ENCODE measurements around the gene COPB2. TPM values are rescaled to one million over a fixed set of nuclear protein-coding genes. Genes with fewer than 3 reads are reported as not detected.

The COPB2 gene
- total RNA-seq, 1 experiment from 2014 or later = 152 TPM

- Mint-ChIP-seq H3K27me3 (ENCODE audit: insufficient read depth, unreplicated experiment) (no peaks in the 10 kb centered on the region), H3K36me3 (ENCODE audit: insufficient read depth, unreplicated experiment) (no peaks in the 10 kb centered on the region), H3K9me3 (ENCODE audit: unreplicated experiment) (no peaks in the 10 kb centered on the region), H3K4me3 (ENCODE audit: unreplicated experiment) (no peak overlapping the region), H3K27ac (ENCODE audit: low read depth, unreplicated experiment) (no peak overlapping the region), H3K4me1 (ENCODE audit: insufficient read depth, unreplicated experiment) (peaks cover 25% of the 10 kb centered on the region)
- BruUV-seq (replicated peaks) = no TSS peak
- CTCF ChIA-PET = interaction anchor here (0.6 to 8.4 kb wide), 9 partner anchors 9 to 395 kb away, joined by 3 to 73 read pairs (median 6); no protein-coding TSS in a partner anchor
- POLR2A ChIA-PET = interaction anchor here (0.9 to 1.5 kb wide), 4 partner anchors 15 to 390 kb away, joined by 3 to 4 read pairs (median 4); no protein-coding TSS in a partner anchor
- intact Hi-C loops (cut with micrococcal nuclease) = loop anchor here (1.0 kb wide), 1 partner anchor 16 kb away; no protein-coding TSS in a partner anchor
- DNase-seq (ENCODE audit: unreplicated experiment) = peak; percentile 57
- no peak for TF ChIP-seq CTCF (IDR thresholded peaks at IDR 0.05; ENCODE audit: unreplicated experiment)
Observed at GRCh38 chr3:139317660-139318430, 71.6 kb downstream of the COPB2 start.

- no peak for TF ChIP-seq CTCF (IDR thresholded peaks at IDR 0.05; ENCODE audit: unreplicated experiment)
- BruUV-seq (replicated peaks) = no TSS peak
- DNase-seq (ENCODE audit: unreplicated experiment) = no peak
- no peaks in the 10 kb centered on the region for H3K9me3 Mint-ChIP-seq (ENCODE audit: unreplicated experiment)
- H3K4me1 Mint-ChIP-seq (ENCODE audit: insufficient read depth, unreplicated experiment) = peaks cover 31% of the 10 kb centered on the region
- no peaks in the 10 kb centered on the region for H3K36me3 Mint-ChIP-seq (ENCODE audit: insufficient read depth, unreplicated experiment)
- POLR2A ChIA-PET = interaction anchor here (1.0 to 1.5 kb wide), 3 partner anchors 15 to 390 kb away, joined by 3 to 4 read pairs (median 4); no protein-coding TSS in a partner anchor
- H3K27ac Mint-ChIP-seq (ENCODE audit: low read depth, unreplicated experiment) = no peak overlapping the region
- intact Hi-C loops (cut with micrococcal nuclease) = loop anchor here (1.0 kb wide), 1 partner anchor 15 kb away; no protein-coding TSS in a partner anchor
- no peaks in the 10 kb centered on the region for H3K27me3 Mint-ChIP-seq (ENCODE audit: insufficient read depth, unreplicated experiment)
- H3K4me3 Mint-ChIP-seq (ENCODE audit: unreplicated experiment) = no peak overlapping the region
- CTCF ChIA-PET = interaction anchor here (0.6 to 8.4 kb wide), 6 partner anchors 9 to 381 kb away, joined by 3 to 73 read pairs (median 5); no protein-coding TSS in a partner anchor
Observed at GRCh38 chr3:139317215-139317614, 72.2 kb downstream of the COPB2 start.

GRCh38 chr3:139313921-139314320 lies 75.5 kb downstream of the COPB2 start:
- no TSS peak for BruUV-seq (replicated peaks)
- ChIA-PET POLR2A (interaction anchor here (0.9 kb wide), 1 partner anchor 9 kb away, joined by 3 read pairs; no protein-coding TSS in a partner anchor), CTCF (interaction anchor here (1.2 to 8.4 kb wide), 2 partner anchors 15 to 203 kb away, joined by 5 to 73 read pairs; no protein-coding TSS in a partner anchor)
- Mint-ChIP-seq H3K9me3 (ENCODE audit: unreplicated experiment) (no peaks in the 10 kb centered on the region), H3K36me3 (ENCODE audit: insufficient read depth, unreplicated experiment) (no peaks in the 10 kb centered on the region), H3K27ac (ENCODE audit: low read depth, unreplicated experiment) (no peak overlapping the region), H3K27me3 (ENCODE audit: insufficient read depth, unreplicated experiment) (no peaks in the 10 kb centered on the region), H3K4me1 (ENCODE audit: insufficient read depth, unreplicated experiment) (peaks cover 57% of the 10 kb centered on the region), H3K4me3 (ENCODE audit: unreplicated experiment) (no peak overlapping the region)
- DNase-seq (ENCODE audit: unreplicated experiment) = no peak
- no peak for TF ChIP-seq CTCF (IDR thresholded peaks at IDR 0.05; ENCODE audit: unreplicated experiment)
- intact Hi-C loops (cut with micrococcal nuclease) = no loop called here

GRCh38 chr3:139312959-139313358 lies 76.5 kb downstream of the COPB2 start:
- intact Hi-C loops (cut with micrococcal nuclease) = no loop called here
- Mint-ChIP-seq H3K9me3 (ENCODE audit: unreplicated experiment) (no peaks in the 10 kb centered on the region), H3K27me3 (ENCODE audit: insufficient read depth, unreplicated experiment) (no peaks in the 10 kb centered on the region), H3K4me1 (ENCODE audit: insufficient read depth, unreplicated experiment) (peaks cover 47% of the 10 kb centered on the region), H3K36me3 (ENCODE audit: insufficient read depth, unreplicated experiment) (no peaks in the 10 kb centered on the region), H3K4me3 (ENCODE audit: unreplicated experiment) (no peak overlapping the region), H3K27ac (ENCODE audit: low read depth, unreplicated experiment) (no peak overlapping the region)
- CTCF ChIA-PET = interaction anchor here (0.6 to 8.4 kb wide), 5 partner anchors 16 to 607 kb away, joined by 3 to 73 read pairs (median 5); no protein-coding TSS in a partner anchor
- no TSS peak for BruUV-seq (replicated peaks)
- peak; percentile 36 for DNase-seq (ENCODE audit: unreplicated experiment)
- no peak for TF ChIP-seq CTCF (IDR thresholded peaks at IDR 0.05; ENCODE audit: unreplicated experiment)
- POLR2A ChIA-PET = interaction anchor here (1.2 kb wide), 1 partner anchor 11 kb away, joined by 5 read pairs; no protein-coding TSS in a partner anchor

Data from MCF 10A (cell line).